Esophagus (tissue), 2 donors: ENCODE measurements around the gene COL27A1. TPM values are rescaled to one million over a fixed set of nuclear protein-coding genes. Genes with fewer than 3 reads are reported as not detected.

ENCODE experiments used
- H3K27ac ChIP-seq, 2 donors: one replicate each; pipeline ENCODE4 v1.5.1; 2013; ENCODE audit warnings: low read depth in 2 of 2, mild to moderate bottlenecking in 2 of 2, inconsistent platforms in 1 of 2, low read length in 1 of 2, moderate library complexity in 1 of 2
- H3K27me3 ChIP-seq, 2 donors: one replicate each; pipeline ENCODE4 v1.6.1; 2013; ENCODE audit warnings: low read length in 2 of 2, control low read depth in 1 of 2, mild to moderate bottlenecking in 1 of 2; ENCODE audit not compliant: insufficient read depth in 2 of 2, control insufficient read depth in 1 of 2
- H3K36me3 ChIP-seq, 2 donors: one replicate each; pipeline ENCODE4 v1.6.1; 2013; ENCODE audit warnings: low read length in 1 of 2; ENCODE audit not compliant: control insufficient read depth in 2 of 2, insufficient read depth in 2 of 2
- H3K4me1 ChIP-seq, 2 donors: one replicate each; pipeline ENCODE4 v1.6.1; 2013; ENCODE audit warnings: low read length in 1 of 2; ENCODE audit not compliant: control insufficient read depth in 2 of 2, insufficient read depth in 2 of 2
- H3K4me3 ChIP-seq, 2 donors: one replicate each; pipeline ENCODE4 v1.5.1; 2013; ENCODE audit warnings: low read length in 2 of 2, mild to moderate bottlenecking in 2 of 2, low read depth in 1 of 2, moderate library complexity in 1 of 2
- H3K9me3 ChIP-seq, 2 donors: one replicate each; pipeline ENCODE4 v1.6.1; 2013; ENCODE audit warnings: mild to moderate bottlenecking in 2 of 2, low read depth in 1 of 2, low read length in 1 of 2, moderate library complexity in 1 of 2; ENCODE audit not compliant: control insufficient read depth in 2 of 2, insufficient read depth in 1 of 2
- whole genome bisulfite sequencing, 2 donors: extraction: QIAGEN DNeasy Blood & Tissue Kit; methylation state at CpG; one replicate each; pipeline ENCODE4 v1.1.7; 2013; 5-methylcytosine and 5-hydroxymethylcytosine counted together
- polyA plus RNA-seq, 2 donors: library from polyadenylated mRNA; stranded (reverse); fragments of 200-250 nt; gene quantifications; one replicate each; pipeline ENCODE4 v1.2.3, GENCODE V29; 2013
- donor health status: healthy with polysubstance abuse.
- donor health status: Bipolar disorder and iron deficiency.

COL27A1 gene
- polyA plus RNA-seq, 2 donors: 7.2 to 32.6 TPM

DNA sequence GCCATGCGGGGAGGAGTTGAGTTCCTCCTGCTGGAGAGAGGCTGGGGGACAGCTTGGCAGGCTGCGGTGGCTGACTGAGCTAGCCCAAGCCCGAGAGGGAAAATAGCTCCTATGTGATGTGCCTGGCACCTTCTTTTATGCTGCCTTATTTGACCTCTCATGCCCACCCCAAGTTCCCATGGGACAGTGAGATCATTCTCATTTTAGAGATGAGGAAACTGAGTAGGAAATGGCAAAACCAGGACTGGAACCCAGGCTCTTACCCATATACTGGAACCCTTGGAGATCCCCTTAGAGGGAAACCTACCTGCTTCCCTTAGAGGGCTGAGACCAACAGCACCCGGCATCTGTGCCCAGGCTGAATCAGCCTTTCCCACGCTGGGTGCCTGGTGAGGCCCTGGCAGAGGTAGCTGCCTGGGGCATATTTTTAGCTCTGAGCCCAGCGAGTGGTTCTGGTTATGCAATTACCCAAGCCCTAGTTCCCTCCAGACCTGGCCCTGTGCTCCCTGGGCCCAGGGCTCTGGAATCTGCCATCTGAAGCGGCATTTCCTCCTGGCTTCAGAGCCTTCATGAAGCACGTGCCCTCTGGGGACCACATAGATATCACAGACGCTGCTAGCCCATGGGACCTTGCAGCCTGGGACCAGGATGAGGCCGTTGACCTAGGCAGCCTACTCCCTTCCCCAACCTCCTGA is 23.6 kb downstream of the COL27A1 start:
- 60 to 61% methylated on average over 10 of the region's 10 CpGs for WGBS, 2 donors
- Histone ChIP-seq H3K4me1 (peaks cover 0 to 3% of the 10 kb centered on the region in 2 donors), H3K36me3 (no peaks in the 10 kb centered on the region), H3K9me3 (no peaks in the 10 kb centered on the region), H3K27ac (no peak overlapping the region), H3K4me3 (no peak overlapping the region), H3K27me3 (no peaks in the 10 kb centered on the region)

DNA sequence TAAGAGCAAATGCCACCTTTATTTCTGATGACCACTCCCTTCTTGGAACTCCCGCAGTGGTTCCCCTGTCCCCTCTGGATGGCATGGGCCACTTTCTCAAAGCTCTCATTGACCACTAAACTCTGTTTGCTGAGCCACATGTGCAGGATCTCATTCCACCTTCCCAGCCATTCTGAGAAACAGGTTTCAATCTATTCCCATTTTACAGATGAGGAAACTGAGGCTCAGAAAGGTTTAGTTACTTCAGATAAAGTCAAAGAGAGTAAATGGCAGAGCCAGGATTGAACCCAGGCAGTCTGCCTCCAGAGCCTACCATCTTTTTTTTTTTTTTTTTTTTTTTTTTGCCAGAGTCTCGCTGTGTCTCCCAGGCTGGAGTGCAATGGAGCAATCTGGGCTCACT is 24.2 kb downstream of the COL27A1 start:
- Histone ChIP-seq H3K27ac (no peak overlapping the region), H3K9me3 (no peaks in the 10 kb centered on the region), H3K27me3 (no peaks in the 10 kb centered on the region), H3K4me3 (no peak overlapping the region), H3K36me3 (no peaks in the 10 kb centered on the region), H3K4me1 (peaks cover 0 to 3% of the 10 kb centered on the region in 2 donors)
- 86 to 97% methylated on average over 2 of the region's 2 CpGs for WGBS, 2 donors

- Histone ChIP-seq H3K27ac (peak overlapping the region; percentile 8 to 14), H3K36me3 (no peaks in the 10 kb centered on the region)
- 48 to 49% methylated on average over 14 of the region's 14 CpGs for WGBS, 2 donors
These were observed 25.6 kb downstream of the COL27A1 start for GRCh38 chr9:114180696-114181606.

DNA sequence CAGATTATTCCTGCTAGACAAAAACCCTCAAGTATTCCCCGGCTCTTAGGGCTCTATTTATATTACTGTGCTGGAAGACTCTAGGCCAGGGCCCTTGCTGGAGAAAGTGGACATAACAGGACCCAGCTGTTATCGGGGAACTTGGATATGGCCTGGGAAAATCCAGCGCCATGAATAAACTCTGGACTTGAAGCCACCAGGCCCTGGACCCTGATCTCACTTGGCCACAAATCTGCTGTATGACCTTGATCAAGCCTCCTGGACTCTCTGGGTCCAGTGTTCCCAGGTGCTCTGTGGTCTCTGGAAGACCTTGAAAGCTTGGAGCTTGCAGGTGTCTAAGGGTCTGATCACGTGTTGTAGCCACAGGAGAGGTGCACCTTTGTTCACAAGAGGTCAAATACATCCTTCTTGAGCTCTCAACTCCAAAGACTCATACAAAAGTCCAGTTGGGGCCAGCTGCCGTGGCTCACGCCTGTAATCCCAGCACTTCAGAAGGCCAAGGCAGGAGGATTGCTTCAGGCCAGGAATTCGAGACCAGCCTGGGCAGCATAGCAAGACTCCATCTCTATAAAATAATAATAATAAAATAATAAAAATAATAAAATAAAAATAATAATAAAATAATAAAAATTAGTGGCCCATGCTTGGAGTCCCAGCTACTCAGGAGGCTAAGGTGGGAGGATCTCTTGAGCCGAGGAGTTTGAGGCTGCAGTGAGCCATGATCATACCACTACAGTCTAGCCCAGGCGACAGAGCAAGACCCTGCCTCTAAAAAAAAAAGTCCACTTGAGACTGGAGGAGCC is 26.5 kb downstream of the COL27A1 start:
- no peaks in the 10 kb centered on the region for H3K36me3 ChIP-seq
- WGBS, 2 donors: 72 to 82% methylated on average over 9 of the region's 9 CpGs
- H3K27me3 ChIP-seq: no peaks in the 10 kb centered on the region
- H3K27ac ChIP-seq: peak overlapping the region in 1 of 2 donors; percentile 14
- H3K4me3 ChIP-seq: no peak overlapping the region
- H3K9me3 ChIP-seq: no peaks in the 10 kb centered on the region
- H3K4me1 ChIP-seq: peaks cover 0 to 5% of the 10 kb centered on the region in 2 donors

More at GRCh38 chr9:114180696-114181606, 25.6 kb downstream of the COL27A1 start:
- Histone ChIP-seq H3K9me3 (no peaks in the 10 kb centered on the region), H3K27me3 (no peaks in the 10 kb centered on the region), H3K4me3 (no peak overlapping the region), H3K4me1 (peaks cover 0 to 5% of the 10 kb centered on the region in 2 donors)

GRCh38 chr9:114183006-114183405 is 27.7 kb downstream of the COL27A1 start:
- Histone ChIP-seq H3K27ac (no peak overlapping the region), H3K36me3 (no peaks in the 10 kb centered on the region), H3K9me3 (no peaks in the 10 kb centered on the region), H3K27me3 (no peaks in the 10 kb centered on the region), H3K4me1 (peaks cover 0 to 5% of the 10 kb centered on the region in 2 donors), H3K4me3 (no peak overlapping the region)
- WGBS, 2 donors: 79 to 81% methylated on average over 6 of the region's 6 CpGs

DNA sequence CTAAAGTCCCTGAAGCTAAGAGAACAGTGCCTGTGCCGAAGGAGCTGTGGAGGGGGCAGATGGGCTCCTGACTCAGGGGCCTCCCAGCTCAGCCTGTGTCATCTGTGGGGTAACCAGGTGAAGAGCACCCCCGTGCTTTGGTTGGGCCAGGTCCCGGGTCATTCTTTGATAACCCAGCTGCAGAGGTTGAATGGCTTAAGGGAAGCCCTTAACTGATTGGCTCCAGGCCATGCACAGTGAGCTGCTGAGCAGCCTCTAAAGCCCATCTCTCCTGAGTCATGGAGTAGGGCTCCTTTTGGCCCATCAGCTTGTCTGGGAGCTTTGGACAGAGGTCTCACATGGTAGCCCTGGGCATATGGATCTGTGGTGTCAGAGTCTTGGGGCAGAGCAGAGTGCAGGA is 28.7 kb downstream of the COL27A1 start:
- peaks cover 0 to 3% of the 10 kb centered on the region in 2 donors for H3K4me1 ChIP-seq
- no peaks in the 10 kb centered on the region for H3K36me3 ChIP-seq
- no peak overlapping the region for H3K4me3 ChIP-seq
- no peaks in the 10 kb centered on the region for H3K9me3 ChIP-seq
- WGBS, 2 donors: 67 to 81% methylated on average over 3 of the region's 3 CpGs
- H3K27ac ChIP-seq: no peak overlapping the region
- no peaks in the 10 kb centered on the region for H3K27me3 ChIP-seq

DNA sequence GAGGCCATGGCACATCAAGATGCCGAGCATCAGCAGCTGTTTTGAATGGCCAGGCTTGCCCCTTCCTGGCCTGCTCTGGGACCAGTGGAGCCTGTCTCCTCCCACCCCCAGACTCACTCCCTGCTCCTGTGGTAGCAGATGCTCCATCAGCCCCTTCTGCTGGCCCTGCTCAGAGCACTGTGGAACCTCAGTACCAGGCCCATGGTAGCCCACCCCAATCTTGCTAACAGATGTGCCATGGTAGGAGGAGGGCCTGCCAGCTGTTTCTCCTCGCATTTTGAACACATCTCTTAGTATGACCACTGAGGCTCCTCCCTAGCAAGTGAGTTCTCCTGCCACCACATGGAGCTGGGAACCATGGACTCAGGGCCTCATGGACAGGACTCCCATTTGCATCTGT is 29.5 kb downstream of the COL27A1 start:
- Histone ChIP-seq H3K36me3 (no peaks in the 10 kb centered on the region), H3K27me3 (no peaks in the 10 kb centered on the region), H3K9me3 (no peaks in the 10 kb centered on the region), H3K4me3 (no peak overlapping the region), H3K27ac (no peak overlapping the region), H3K4me1 (peaks cover 0 to 3% of the 10 kb centered on the region in 2 donors)
- WGBS, 2 donors: 93 to 97% methylated on average over 2 of the region's 2 CpGs

DNA sequence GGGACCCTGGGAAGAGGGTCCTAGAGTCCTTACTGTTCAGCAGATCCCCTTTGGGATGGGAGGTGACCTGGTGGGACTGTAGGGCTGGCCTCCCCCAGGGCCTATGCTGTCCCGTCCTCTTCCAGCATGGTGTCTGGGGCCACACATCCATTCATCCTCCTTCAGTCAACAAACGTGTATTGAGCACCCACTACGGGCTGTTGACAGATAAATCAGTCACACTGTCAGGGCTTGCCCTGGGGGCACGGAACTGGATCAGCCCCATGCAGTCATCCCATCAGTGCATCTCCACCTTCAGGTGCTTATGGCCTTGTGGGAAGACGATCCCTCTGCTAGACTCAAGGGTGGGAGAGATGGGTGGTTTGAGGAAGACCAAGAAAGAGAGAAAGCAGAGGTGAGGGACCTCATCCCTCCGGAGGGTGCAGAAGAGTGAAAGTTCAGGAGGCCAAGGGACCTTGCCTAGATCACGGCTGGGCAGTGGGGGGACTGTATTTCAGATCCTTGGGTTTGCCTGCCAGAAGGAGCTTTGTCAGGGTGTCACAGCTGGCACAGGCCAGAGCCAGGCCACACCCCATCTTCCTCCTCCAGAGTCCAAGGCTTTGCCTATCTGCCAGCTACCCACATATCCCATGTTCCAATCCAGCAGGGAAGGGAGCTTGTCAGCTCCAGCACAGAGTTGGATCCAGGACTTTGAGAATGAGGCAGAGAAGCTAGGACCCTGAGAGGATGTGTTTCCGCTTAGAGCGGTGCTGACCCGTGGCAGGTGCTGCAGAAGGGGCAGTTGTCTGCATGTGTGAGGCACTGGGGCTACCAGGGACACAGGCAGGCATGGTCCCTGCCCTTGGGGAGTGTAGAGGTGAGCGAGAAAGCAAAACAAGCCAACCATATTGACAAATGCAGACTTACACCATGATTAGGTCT is 30.5 kb downstream of the COL27A1 start:
- WGBS, 2 donors: 75 to 82% methylated on average over 11 of the region's 11 CpGs
- no peaks in the 10 kb centered on the region for H3K36me3 ChIP-seq
- H3K4me3 ChIP-seq: no peak overlapping the region
- no peaks in the 10 kb centered on the region for H3K27me3 ChIP-seq
- H3K4me1 ChIP-seq: peaks cover 0 to 3% of the 10 kb centered on the region in 2 donors
- H3K9me3 ChIP-seq: peaks cover 0 to 2% of the 10 kb centered on the region in 2 donors
- H3K27ac ChIP-seq: no peak overlapping the region
